Nephron (organoid): ENCODE measurements around the gene SMAP1.
"Not testable (repeated sequence)": the region's sequence is repeated elsewhere in the genome, so short reads cannot be mapped to it uniquely, and the experiment has no call there.

ENCODE experiments used
- H3K27ac Mint-ChIP-seq, 3 experiments: 2 replicates each; pipeline ENCODE4 v1.8.0; 2020; ENCODE audit warnings: mixed read lengths in 3 of 3, mild to moderate bottlenecking in 2 of 3, moderate library complexity in 1 of 3
- H3K27me3 Mint-ChIP-seq: 2 replicates; pipeline ENCODE4 v1.8.0; 2021; ENCODE audit warnings: low read depth, mild to moderate bottlenecking, moderate library complexity, mixed read lengths
- H3K36me3 Mint-ChIP-seq: 2 replicates; pipeline ENCODE4 v1.8.0; 2020; ENCODE audit warnings: low read depth, mixed read lengths
- H3K4me1 Mint-ChIP-seq: 2 replicates; pipeline ENCODE4 v1.8.0; 2020; ENCODE audit warnings: mixed read lengths
- H3K4me3 Mint-ChIP-seq, 3 experiments: 2 replicates each; pipeline ENCODE4 v1.8.0; 2020; ENCODE audit warnings: mild to moderate bottlenecking in 3 of 3, mixed read lengths in 3 of 3, moderate library complexity in 2 of 3
- H3K9me3 Mint-ChIP-seq: 2 replicates; pipeline ENCODE4 v1.8.0; 2020; ENCODE audit warnings: mixed read lengths
- CTCF ChIP-seq, 3 experiments: fragments of 200-600 bp; sonication (generic); IDR thresholded peaks; one replicate each; pipeline ENCODE4 v1.5.0; 2021; ENCODE audit warnings: antibody characterized with exemption in 3 of 3; ENCODE audit not compliant: unreplicated experiment in 3 of 3

The SMAP1 gene

DNA sequence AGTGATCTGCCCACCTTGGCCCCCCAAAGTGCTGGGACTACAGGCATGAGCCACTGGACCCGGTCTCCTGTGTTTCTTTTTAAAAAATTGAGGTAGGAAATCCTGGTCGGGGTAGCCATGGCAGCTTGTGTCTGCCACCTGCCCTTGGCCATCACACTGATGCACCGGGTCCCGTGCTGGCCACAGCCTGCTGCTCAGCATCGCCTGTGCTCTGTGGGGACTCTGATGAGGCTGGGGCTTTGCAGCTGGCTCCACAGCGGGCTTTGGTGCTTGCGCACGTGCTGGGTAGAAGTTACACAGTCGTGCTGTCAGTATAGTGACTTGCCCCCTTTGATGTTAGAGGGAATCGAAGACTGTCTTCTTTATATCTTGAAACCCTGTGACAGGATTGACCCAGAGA, 66.7 kb downstream of the SMAP1 start:
- Mint-ChIP-seq H3K4me3 (no peak overlapping the region), H3K27ac (no peak overlapping the region), H3K4me1 (no peaks in the 10 kb centered on the region), H3K9me3 (peaks cover 4% of the 10 kb centered on the region), H3K36me3 (peaks cover 25% of the 10 kb centered on the region), H3K27me3 (no peaks in the 10 kb centered on the region)
- TF ChIP-seq CTCF (IDR thresholded peaks at IDR 0.05; ENCODE audit: unreplicated experiment in 3 of 3), result no peak

DNA sequence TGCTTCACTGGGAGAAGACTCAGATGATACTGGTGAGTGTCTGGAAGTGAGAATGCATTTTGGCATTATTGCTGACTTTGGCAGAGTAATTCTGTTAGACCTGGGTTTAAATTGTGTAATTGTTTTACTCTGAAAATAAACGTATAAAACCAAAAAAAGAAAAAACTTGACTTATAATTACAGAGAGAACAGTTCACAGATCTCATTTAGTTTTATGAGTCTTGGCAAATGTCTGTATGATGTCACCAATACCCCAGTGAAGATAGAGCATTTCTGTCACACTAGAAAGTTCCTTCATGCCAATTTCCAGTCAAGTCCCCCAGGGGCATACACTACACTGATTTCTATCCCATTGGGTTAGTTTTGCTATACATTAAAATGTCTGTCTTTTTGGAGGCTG, 67.3 kb downstream of the SMAP1 start:
- H3K9me3 Mint-ChIP-seq, result peaks cover 4% of the 10 kb centered on the region
- no peaks in the 10 kb centered on the region for H3K27me3 Mint-ChIP-seq
- peaks cover 31% of the 10 kb centered on the region for H3K36me3 Mint-ChIP-seq
- TF ChIP-seq CTCF (IDR thresholded peaks at IDR 0.05; ENCODE audit: unreplicated experiment in 3 of 3), result no peak
- no peaks in the 10 kb centered on the region for H3K4me1 Mint-ChIP-seq
- no peak overlapping the region for H3K4me3 Mint-ChIP-seq
- H3K27ac Mint-ChIP-seq, result no peak overlapping the region

- H3K27me3 Mint-ChIP-seq, result no peaks in the 10 kb centered on the region
- H3K27ac Mint-ChIP-seq, result no peak overlapping the region
- no peaks in the 10 kb centered on the region for H3K4me1 Mint-ChIP-seq
- TF ChIP-seq CTCF (IDR thresholded peaks at IDR 0.05; ENCODE audit: unreplicated experiment in 3 of 3), result no peak
- H3K36me3 Mint-ChIP-seq, result peaks cover 36% of the 10 kb centered on the region
- no peak overlapping the region for H3K4me3 Mint-ChIP-seq
- H3K9me3 Mint-ChIP-seq, result peaks cover 4% of the 10 kb centered on the region
Observed at GRCh38 chr6:70735513-70735912, 67.8 kb downstream of the SMAP1 start.

DNA sequence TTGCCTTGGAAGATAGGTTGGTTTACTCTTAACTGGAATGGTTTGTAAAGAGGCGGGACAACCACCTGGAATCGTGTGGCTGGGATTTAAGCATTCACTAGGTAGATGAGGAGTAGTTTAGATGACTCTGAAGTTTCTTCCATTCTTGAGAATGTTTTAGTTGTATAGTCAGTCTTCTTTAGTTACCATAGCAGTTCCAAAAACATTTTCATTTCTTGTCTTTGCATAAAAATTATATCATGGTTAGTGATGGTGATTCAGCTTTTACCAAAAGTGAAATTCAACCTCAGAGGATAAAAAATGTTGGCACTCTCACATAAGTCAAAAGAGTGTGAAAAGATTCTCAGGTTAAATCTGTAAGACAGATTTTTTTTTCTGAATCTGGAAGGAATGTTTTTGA, 70.3 kb downstream of the SMAP1 start:
- H3K4me3 Mint-ChIP-seq, result no peak overlapping the region
- H3K27ac Mint-ChIP-seq, result no peak overlapping the region

GRCh38 chr6:70739534-70739933, 71.9 kb downstream of the SMAP1 start:
- H3K27ac Mint-ChIP-seq, result no peak overlapping the region
- peaks cover 19% of the 10 kb centered on the region for H3K9me3 Mint-ChIP-seq

More for the DNA sequence above, 70.3 kb downstream of the SMAP1 start:
- Mint-ChIP-seq H3K36me3 (peaks cover 58% of the 10 kb centered on the region), H3K9me3 (peaks cover 15% of the 10 kb centered on the region), H3K27me3 (no peaks in the 10 kb centered on the region), H3K4me1 (no peaks in the 10 kb centered on the region)
- no peak for TF ChIP-seq CTCF (IDR thresholded peaks at IDR 0.05; ENCODE audit: unreplicated experiment in 3 of 3)

GRCh38 chr6:70740746-70741145, 73.1 kb downstream of the SMAP1 start:
- H3K36me3 Mint-ChIP-seq, result peaks cover 59% of the 10 kb centered on the region
- H3K9me3 Mint-ChIP-seq, result peaks cover 21% of the 10 kb centered on the region
- not testable (repeated sequence) for H3K27me3 Mint-ChIP-seq, H3K4me1 Mint-ChIP-seq, H3K4me3 Mint-ChIP-seq, H3K27ac Mint-ChIP-seq

More at GRCh38 chr6:70739534-70739933, 71.9 kb downstream of the SMAP1 start:
- Mint-ChIP-seq H3K27me3 (no peaks in the 10 kb centered on the region), H3K4me1 (no peaks in the 10 kb centered on the region), H3K4me3 (no peak overlapping the region), H3K36me3 (peaks cover 62% of the 10 kb centered on the region)
- no peak for TF ChIP-seq CTCF (IDR thresholded peaks at IDR 0.05; ENCODE audit: unreplicated experiment in 3 of 3)

GRCh38 chr6:70742462-70742861, 74.8 kb downstream of the SMAP1 start:
- Mint-ChIP-seq H3K36me3 (peaks cover 62% of the 10 kb centered on the region), H3K9me3 (peaks cover 23% of the 10 kb centered on the region)
- H3K27me3 Mint-ChIP-seq, H3K4me3 Mint-ChIP-seq, H3K27ac Mint-ChIP-seq, H3K4me1 Mint-ChIP-seq: not testable (repeated sequence)
